ENCODE results near the gene UPF2. TPM values are rescaled to one million over a fixed set of nuclear protein-coding genes. Genes with fewer than 3 reads are reported as not detected.

The UPF2 gene
- total RNA-seq, 1 donor from 2014 or later = 16.4 TPM

DNA sequence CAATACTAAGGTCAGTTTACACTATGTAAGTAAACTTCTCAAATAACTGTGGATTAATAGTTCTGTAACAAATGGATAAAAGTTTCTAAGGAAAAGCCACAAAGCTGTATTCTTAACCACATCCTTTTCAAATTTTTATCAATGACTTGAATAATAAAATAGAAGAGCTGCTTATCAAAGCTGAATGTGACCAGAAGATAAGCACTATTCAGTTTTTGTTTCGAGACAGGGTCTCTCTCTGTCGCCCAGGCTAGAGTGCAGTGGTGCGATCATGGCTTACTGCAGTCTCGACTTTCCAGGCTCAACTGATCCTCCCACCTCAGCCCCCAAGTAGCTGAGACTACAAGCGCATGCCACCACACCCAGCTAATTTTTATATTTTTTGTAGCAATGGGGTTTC, 17.0 kb downstream of the UPF2 start:
- Mint-ChIP-seq H3K9me3 (ENCODE audit: unreplicated experiment) (no peaks in the 10 kb centered on the region), H3K27me3 (ENCODE audit: unreplicated experiment) (no peaks in the 10 kb centered on the region), H3K4me3 (ENCODE audit: unreplicated experiment) (no peak overlapping the region), H3K4me1 (ENCODE audit: low read depth, unreplicated experiment) (no peaks in the 10 kb centered on the region), H3K27ac (ENCODE audit: unreplicated experiment) (no peak overlapping the region), H3K36me3 (ENCODE audit: unreplicated experiment) (no peaks in the 10 kb centered on the region)
- TF ChIP-seq, protein P1, sequence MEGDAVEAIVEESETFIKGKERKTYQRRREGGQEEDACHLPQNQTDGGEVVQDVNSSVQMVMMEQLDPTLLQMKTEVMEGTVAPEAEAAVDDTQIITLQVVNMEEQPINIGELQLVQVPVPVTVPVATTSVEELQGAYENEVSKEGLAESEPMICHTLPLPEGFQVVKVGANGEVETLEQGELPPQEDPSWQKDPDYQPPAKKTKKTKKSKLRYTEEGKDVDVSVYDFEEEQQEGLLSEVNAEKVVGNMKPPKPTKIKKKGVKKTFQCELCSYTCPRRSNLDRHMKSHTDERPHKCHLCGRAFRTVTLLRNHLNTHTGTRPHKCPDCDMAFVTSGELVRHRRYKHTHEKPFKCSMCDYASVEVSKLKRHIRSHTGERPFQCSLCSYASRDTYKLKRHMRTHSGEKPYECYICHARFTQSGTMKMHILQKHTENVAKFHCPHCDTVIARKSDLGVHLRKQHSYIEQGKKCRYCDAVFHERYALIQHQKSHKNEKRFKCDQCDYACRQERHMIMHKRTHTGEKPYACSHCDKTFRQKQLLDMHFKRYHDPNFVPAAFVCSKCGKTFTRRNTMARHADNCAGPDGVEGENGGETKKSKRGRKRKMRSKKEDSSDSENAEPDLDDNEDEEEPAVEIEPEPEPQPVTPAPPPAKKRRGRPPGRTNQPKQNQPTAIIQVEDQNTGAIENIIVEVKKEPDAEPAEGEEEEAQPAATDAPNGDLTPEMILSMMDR (IDR thresholded peaks at IDR 0.05; ENCODE audit: partially characterized antibody, unreplicated experiment) = no peak
- no peak for DNase-seq

DNA sequence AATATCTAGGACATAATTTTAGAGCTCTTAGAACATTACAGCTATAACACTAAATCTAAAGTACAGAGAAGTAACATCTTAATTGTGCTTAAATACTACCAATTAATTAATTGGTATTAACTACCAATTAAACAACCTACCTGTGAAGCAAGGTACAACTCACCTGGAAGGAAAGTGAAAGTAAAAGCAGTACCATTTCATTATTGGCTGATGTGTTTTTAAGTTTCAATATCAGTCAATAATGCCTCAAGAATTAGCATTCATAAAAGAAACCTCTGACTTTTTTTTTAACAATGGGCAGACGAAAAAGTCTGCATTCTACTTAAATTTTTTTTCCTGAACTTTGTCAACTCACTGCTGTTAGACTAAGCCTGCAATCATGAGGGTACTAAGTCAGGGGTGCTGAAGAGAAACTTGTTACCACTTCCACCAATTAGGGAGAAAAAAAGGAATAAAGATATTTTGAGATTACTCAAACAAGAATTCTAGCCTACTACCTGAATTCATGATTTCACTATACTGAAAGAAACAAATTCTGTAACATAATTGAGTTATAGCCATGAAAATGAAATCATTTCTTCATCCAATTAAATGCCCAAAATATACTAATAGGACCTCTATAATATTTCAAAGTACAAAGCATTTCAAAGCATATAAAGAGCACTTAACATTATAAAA, 19.9 kb downstream of the UPF2 start:
- TF ChIP-seq, protein P1 (IDR thresholded peaks at IDR 0.05; ENCODE audit: partially characterized antibody, unreplicated experiment) = no peak
- Mint-ChIP-seq H3K27me3 (ENCODE audit: unreplicated experiment) (no peaks in the 10 kb centered on the region), H3K36me3 (ENCODE audit: unreplicated experiment) (no peaks in the 10 kb centered on the region), H3K9me3 (ENCODE audit: unreplicated experiment) (no peaks in the 10 kb centered on the region), H3K4me3 (ENCODE audit: unreplicated experiment) (no peak overlapping the region), H3K4me1 (ENCODE audit: low read depth, unreplicated experiment) (no peaks in the 10 kb centered on the region), H3K27ac (ENCODE audit: unreplicated experiment) (no peak overlapping the region)
- no peak for DNase-seq

DNA sequence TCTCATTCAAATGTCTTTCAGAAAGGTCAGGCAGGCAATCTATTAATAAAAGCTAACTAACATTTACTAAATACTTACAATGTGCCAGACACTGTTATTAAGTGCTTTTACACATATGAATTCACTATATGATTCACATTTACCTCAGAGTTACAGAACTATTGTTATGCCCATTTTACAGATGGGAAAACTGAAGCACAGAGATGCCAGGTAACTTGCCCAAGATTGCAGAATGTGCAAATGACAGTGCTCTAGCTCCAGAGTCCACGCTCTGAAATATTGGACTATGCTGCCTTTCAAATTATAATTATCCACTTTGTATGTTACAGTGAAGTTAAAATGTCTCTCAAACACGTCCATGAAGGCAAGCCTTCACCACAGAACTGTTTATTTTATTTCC, 22.0 kb downstream of the UPF2 start:
- TF ChIP-seq, protein P1 (IDR thresholded peaks at IDR 0.05; ENCODE audit: partially characterized antibody, unreplicated experiment) = no peak
- Mint-ChIP-seq H3K27ac (ENCODE audit: unreplicated experiment) (no peak overlapping the region), H3K4me3 (ENCODE audit: unreplicated experiment) (no peak overlapping the region), H3K36me3 (ENCODE audit: unreplicated experiment) (no peaks in the 10 kb centered on the region), H3K27me3 (ENCODE audit: unreplicated experiment) (no peaks in the 10 kb centered on the region), H3K9me3 (ENCODE audit: unreplicated experiment) (no peaks in the 10 kb centered on the region), H3K4me1 (ENCODE audit: low read depth, unreplicated experiment) (no peaks in the 10 kb centered on the region)
- no peak for DNase-seq

DNA sequence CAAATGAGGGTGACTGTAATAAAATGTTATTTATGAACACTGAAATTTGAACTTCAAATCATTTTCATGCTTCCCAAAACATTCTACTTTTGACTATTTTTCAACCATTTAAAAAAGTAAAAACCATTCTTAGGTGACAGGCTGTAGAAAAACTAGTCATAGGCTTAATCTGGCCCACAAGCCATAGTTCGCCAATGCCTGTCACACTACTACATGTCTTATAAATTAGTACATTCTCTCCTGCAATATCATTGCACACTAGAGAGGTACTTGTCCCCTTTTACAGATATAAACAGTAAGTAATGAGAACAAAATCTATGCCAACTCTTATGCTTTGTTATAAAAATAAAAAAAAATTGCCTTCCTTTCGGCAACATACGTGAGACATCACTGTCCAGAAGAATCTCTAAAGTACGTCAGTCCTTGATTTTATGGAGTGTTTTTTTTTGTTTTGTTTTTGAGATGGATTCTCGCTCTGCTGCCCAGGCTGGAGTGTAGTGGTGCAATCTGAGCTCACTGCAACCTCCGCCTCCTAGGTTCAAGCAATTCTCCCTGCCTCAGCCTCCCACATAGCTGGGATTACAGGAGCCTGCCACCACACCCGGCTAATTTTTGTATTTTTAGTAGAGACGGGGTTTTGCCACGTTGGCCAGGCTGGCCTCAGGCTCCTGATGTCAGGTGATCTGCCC, 23.2 kb downstream of the UPF2 start:
- Mint-ChIP-seq H3K27ac (ENCODE audit: unreplicated experiment) (no peak overlapping the region), H3K9me3 (ENCODE audit: unreplicated experiment) (no peaks in the 10 kb centered on the region), H3K36me3 (ENCODE audit: unreplicated experiment) (no peaks in the 10 kb centered on the region), H3K27me3 (ENCODE audit: unreplicated experiment) (no peaks in the 10 kb centered on the region), H3K4me1 (ENCODE audit: low read depth, unreplicated experiment) (no peaks in the 10 kb centered on the region), H3K4me3 (ENCODE audit: unreplicated experiment) (no peak overlapping the region)
- DNase-seq = no peak
- TF ChIP-seq, protein P1 (IDR thresholded peaks at IDR 0.05; ENCODE audit: partially characterized antibody, unreplicated experiment) = no peak

Data from glutamatergic neuron (in vitro differentiated cells).